Astrocyte (in vitro differentiated cells and primary cell): Measurements from ENCODE around the gene PSMB3. TPM values are rescaled to one million over a fixed set of nuclear protein-coding genes. Genes with fewer than 3 reads are reported as not detected.

Source experiments
- DNase-seq: peaks from one replicate; pipeline ENCODE4 v3.0.0-alpha.2; 2010; ENCODE audit warnings: low read depth
- FAIRE-seq: peaks from 2 replicates; lab custom pipeline; 2011; peaks lifted over from hg19 to GRCh38; lab: Jason Lieb, UNC
- H2AFZ ChIP-seq: 2 replicates; pipeline ENCODE4 v1.6.0; 2012; ENCODE audit warnings: low read depth, low read length, inconsistent platforms
- H3K27ac ChIP-seq: 2 replicates; pipeline ENCODE4 v1.5.1; 2011; ENCODE audit warnings: low read depth, low read length, inconsistent platforms
- H3K27me3 ChIP-seq: 2 replicates; pipeline ENCODE4 v1.6.0; 2011; ENCODE audit warnings: low read length, inconsistent platforms; ENCODE audit not compliant: insufficient read depth
- H3K36me3 ChIP-seq: 2 replicates; pipeline ENCODE4 v1.5.1; 2011; ENCODE audit warnings: low read length, inconsistent platforms; ENCODE audit not compliant: insufficient read depth
- H3K4me1 ChIP-seq: 2 replicates; pipeline ENCODE4 v1.5.1; 2011; ENCODE audit warnings: low read length, inconsistent platforms; ENCODE audit not compliant: insufficient read depth
- H3K4me2 ChIP-seq: 2 replicates; pipeline ENCODE4 v1.6.0; 2012; ENCODE audit warnings: low read length, inconsistent platforms
- H3K4me3 ChIP-seq: 2 replicates; pipeline ENCODE4 v1.5.1; 2011; ENCODE audit warnings: low read depth, mild to moderate bottlenecking, low read length, inconsistent platforms; ENCODE audit not compliant: insufficient read depth
- H3K79me2 ChIP-seq: 2 replicates; pipeline ENCODE4 v1.6.0; 2012; ENCODE audit warnings: mild to moderate bottlenecking, low read length, inconsistent platforms; ENCODE audit not compliant: insufficient read depth
- H3K9ac ChIP-seq: 2 replicates; pipeline ENCODE4 v1.6.0; 2012; ENCODE audit warnings: mild to moderate bottlenecking, low read length, inconsistent platforms
- H3K9me3 ChIP-seq: 2 replicates; pipeline ENCODE4 v1.5.1; 2012; ENCODE audit warnings: low read depth, mild to moderate bottlenecking, low read length, inconsistent platforms; ENCODE audit not compliant: insufficient read depth
- H4K20me1 ChIP-seq: 2 replicates; pipeline ENCODE4 v1.6.0; 2012; ENCODE audit warnings: low read length, inconsistent platforms; ENCODE audit not compliant: insufficient read depth
- H3K27ac Mint-ChIP-seq: one replicate; pipeline ENCODE4 v1.8.0; 2021; ENCODE audit warnings: mild to moderate bottlenecking, mixed read lengths; ENCODE audit not compliant: unreplicated experiment
- H3K27me3 Mint-ChIP-seq: one replicate; pipeline ENCODE4 v1.8.0; 2021; ENCODE audit warnings: low read depth, mixed read lengths; ENCODE audit not compliant: unreplicated experiment
- H3K36me3 Mint-ChIP-seq: one replicate; pipeline ENCODE4 v1.8.0; 2021; ENCODE audit warnings: low read depth, mixed read lengths; ENCODE audit not compliant: unreplicated experiment
- H3K4me1 Mint-ChIP-seq: one replicate; pipeline ENCODE4 v1.8.0; 2021; ENCODE audit warnings: low read depth, mixed read lengths; ENCODE audit not compliant: unreplicated experiment
- H3K4me3 Mint-ChIP-seq: one replicate; pipeline ENCODE4 v1.8.0; 2021; ENCODE audit warnings: mild to moderate bottlenecking, moderate library complexity, mixed read lengths; ENCODE audit not compliant: unreplicated experiment
- H3K9me3 Mint-ChIP-seq: one replicate; pipeline ENCODE4 v1.8.0; 2021; ENCODE audit warnings: mild to moderate bottlenecking, mixed read lengths; ENCODE audit not compliant: unreplicated experiment
- EZH2 ChIP-seq: IDR thresholded peaks from 2 replicates; pipeline ENCODE4 v1.6.1; 2012; ENCODE audit warnings: mild to moderate bottlenecking, low read length, inconsistent platforms; ENCODE audit not compliant: insufficient read depth
- total RNA-seq: library from RNA; stranded (reverse); gene quantifications from 2 replicates; pipeline ENCODE4 v1.2.1, GENCODE V29; 2021
- TF ChIP-seq, protein P1 (sequence below): IDR thresholded peaks from 2 replicates; pipeline ENCODE4 v1.5.1; 2011; ENCODE audit warnings: low read depth, mild to moderate bottlenecking, inconsistent platforms, low read length, moderate library complexity; ENCODE audit not compliant: insufficient read depth

Gene PSMB3
- total RNA-seq, 1 donor from 2014 or later: 191 TPM

DNA sequence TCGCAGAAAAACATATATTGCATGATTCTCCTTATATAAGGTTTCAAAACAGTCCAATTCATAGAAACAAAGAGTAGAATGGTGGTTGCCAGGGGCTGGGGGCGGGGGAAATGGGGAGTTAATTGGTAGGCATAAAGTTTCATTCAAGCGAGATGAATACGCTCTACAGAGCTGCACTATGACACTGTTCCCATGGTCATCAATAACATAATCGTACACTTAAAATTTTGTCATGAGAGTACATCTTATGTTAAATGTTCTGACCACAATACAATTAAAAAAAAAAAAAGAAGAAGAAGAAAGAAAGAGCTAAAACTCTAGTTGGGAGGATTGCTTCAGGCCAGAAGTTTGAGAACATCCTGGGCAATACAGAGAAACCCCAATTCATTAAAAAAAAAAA is 41.7 kb downstream of the PSMB3 start:
- H3K9me3 ChIP-seq: no peaks in the 10 kb centered on the region
- DNase-seq: no peak
- no peak overlapping the region for H3K27ac ChIP-seq
- no peak for FAIRE-seq
- H3K9me3 Mint-ChIP-seq: no peaks in the 10 kb centered on the region
- no peak overlapping the region for H3K4me3 ChIP-seq
- H3K36me3 Mint-ChIP-seq: peaks cover 9% of the 10 kb centered on the region
- no peaks in the 10 kb centered on the region for H3K27me3 ChIP-seq
- H3K27ac Mint-ChIP-seq: no peak overlapping the region
- H3K36me3 ChIP-seq: no peaks in the 10 kb centered on the region
- no peak for TF ChIP-seq EZH2
- TF ChIP-seq, protein P1, sequence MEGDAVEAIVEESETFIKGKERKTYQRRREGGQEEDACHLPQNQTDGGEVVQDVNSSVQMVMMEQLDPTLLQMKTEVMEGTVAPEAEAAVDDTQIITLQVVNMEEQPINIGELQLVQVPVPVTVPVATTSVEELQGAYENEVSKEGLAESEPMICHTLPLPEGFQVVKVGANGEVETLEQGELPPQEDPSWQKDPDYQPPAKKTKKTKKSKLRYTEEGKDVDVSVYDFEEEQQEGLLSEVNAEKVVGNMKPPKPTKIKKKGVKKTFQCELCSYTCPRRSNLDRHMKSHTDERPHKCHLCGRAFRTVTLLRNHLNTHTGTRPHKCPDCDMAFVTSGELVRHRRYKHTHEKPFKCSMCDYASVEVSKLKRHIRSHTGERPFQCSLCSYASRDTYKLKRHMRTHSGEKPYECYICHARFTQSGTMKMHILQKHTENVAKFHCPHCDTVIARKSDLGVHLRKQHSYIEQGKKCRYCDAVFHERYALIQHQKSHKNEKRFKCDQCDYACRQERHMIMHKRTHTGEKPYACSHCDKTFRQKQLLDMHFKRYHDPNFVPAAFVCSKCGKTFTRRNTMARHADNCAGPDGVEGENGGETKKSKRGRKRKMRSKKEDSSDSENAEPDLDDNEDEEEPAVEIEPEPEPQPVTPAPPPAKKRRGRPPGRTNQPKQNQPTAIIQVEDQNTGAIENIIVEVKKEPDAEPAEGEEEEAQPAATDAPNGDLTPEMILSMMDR: no peak
- no peak overlapping the region for H3K9ac ChIP-seq
- H2AFZ ChIP-seq: no peak overlapping the region
- H3K79me2 ChIP-seq: peaks cover 94% of the 10 kb centered on the region
- H3K27me3 Mint-ChIP-seq: no peaks in the 10 kb centered on the region
- peaks cover 77% of the 10 kb centered on the region for H4K20me1 ChIP-seq
- H3K4me1 ChIP-seq: peaks cover 33% of the 10 kb centered on the region
- peaks cover 27% of the 10 kb centered on the region for H3K4me1 Mint-ChIP-seq
- H3K4me2 ChIP-seq: no peak overlapping the region
- no peak overlapping the region for H3K4me3 Mint-ChIP-seq

- Mint-ChIP-seq H3K36me3 (peaks cover 11% of the 10 kb centered on the region), H3K4me1 (peaks cover 20% of the 10 kb centered on the region), H3K9me3 (no peaks in the 10 kb centered on the region), H3K4me3 (peak overlapping the region; percentile 98), H3K27ac (no peak overlapping the region), H3K27me3 (no peaks in the 10 kb centered on the region)
- no peak for FAIRE-seq
- Histone ChIP-seq H3K9ac (no peak overlapping the region), H3K4me3 (peak overlapping the region; percentile 25), H3K27ac (no peak overlapping the region), H3K27me3 (no peaks in the 10 kb centered on the region), H4K20me1 (peaks cover 59% of the 10 kb centered on the region), H3K79me2 (peaks cover 71% of the 10 kb centered on the region), H3K9me3 (no peaks in the 10 kb centered on the region), H3K36me3 (peaks cover 6% of the 10 kb centered on the region), H3K4me1 (peaks cover 22% of the 10 kb centered on the region), H3K4me2 (peak overlapping the region; percentile 97), H2AFZ (no peak overlapping the region)
- no peak for TF ChIP-seq EZH2
- TF ChIP-seq, protein P1: no peak
- DNase-seq: no peak
Measured at GRCh38 chr17:38796451-38797157, 44.1 kb downstream of the PSMB3 start.

- Mint-ChIP-seq H3K27me3 (no peaks in the 10 kb centered on the region), H3K4me3 (peak overlapping the region; percentile 98), H3K27ac (no peak overlapping the region), H3K9me3 (no peaks in the 10 kb centered on the region), H3K36me3 (peaks cover 10% of the 10 kb centered on the region), H3K4me1 (peaks cover 20% of the 10 kb centered on the region)
- TF ChIP-seq, protein P1: no peak
- no peak for TF ChIP-seq EZH2
- Histone ChIP-seq H2AFZ (no peak overlapping the region), H3K4me3 (peak overlapping the region; percentile 81), H3K9me3 (no peaks in the 10 kb centered on the region), H3K36me3 (peaks cover 11% of the 10 kb centered on the region), H3K79me2 (peaks cover 66% of the 10 kb centered on the region), H3K27ac (no peak overlapping the region), H4K20me1 (peaks cover 56% of the 10 kb centered on the region), H3K9ac (no peak overlapping the region), H3K4me1 (peaks cover 22% of the 10 kb centered on the region), H3K4me2 (peak overlapping the region; percentile 97), H3K27me3 (no peaks in the 10 kb centered on the region)
- DNase-seq (peak; percentile 12), FAIRE-seq (no peak)
Measured at GRCh38 chr17:38797158-38797490, 44.6 kb downstream of the PSMB3 start.
